Motor neuron (in vitro differentiated cells): Measurements from ENCODE around the gene GALE. TPM values are rescaled to one million over a fixed set of nuclear protein-coding genes. Genes with fewer than 3 reads are reported as not detected.

Source experiments
- ATAC-seq, 8 experiments: fragments of 200-7000 bp; cut with Tn5 transposase; replicated peaks in 6 of 8; 2 replicates each; pipeline ENCODE4 v1.8.0; 2021; ENCODE audit warnings: mild to moderate bottlenecking in 8 of 8, moderate library complexity in 8 of 8
- H3K27ac ChIP-seq, 2 donors: fragments of 250-450 bp; sonication (Bioruptor Pico); 2 replicates each; pipeline ENCODE4 v1.9.0; 2021; ENCODE audit warnings: antibody characterized with exemption in 2 of 2, mild to moderate bottlenecking in 2 of 2, moderate library complexity in 1 of 2
- H3K4me1 ChIP-seq, 2 donors: fragments of 250-450 bp; sonication (Bioruptor Pico); replicated peaks in 1 of 2; 2 replicates each; pipeline ENCODE4 v1.6.1; 2021; ENCODE audit warnings: antibody characterized with exemption in 2 of 2, mild to moderate bottlenecking in 2 of 2, moderate library complexity in 1 of 2
- H3K4me3 ChIP-seq, 5 donors: fragments of 250-450 bp; sonication (Bioruptor Pico); 2 replicates each; pipeline ENCODE4 v1.9.0; 2021; ENCODE audit warnings: antibody characterized with exemption in 5 of 5, mild to moderate bottlenecking in 5 of 5, moderate library complexity in 4 of 5
- WGBS, 10 experiments: fragments of 450-650 bp; shearing (Covaris generic); methylation state at CpG; one replicate each; pipeline ENCODE4 v1.0.0; 2022; 5-methylcytosine and 5-hydroxymethylcytosine counted together
- in situ Hi-C, 9 experiments: fragments of 400-800 bp; cut with MboI; loops; one replicate each; pipeline ENCODE4 v1.15.0; 2021; ENCODE audit warnings: low sequenced_read_pairs in 9 of 9, low pct_unique_long_range_greater_than_20kb in 2 of 9; ENCODE audit not compliant: unreplicated experiment in 9 of 9
- total RNA-seq, 8 experiments: library from RNA; unstranded; fragments of 300-600 nt; gene quantifications; 2 replicates each; pipeline versions ENCODE4 v1.2.3 to v1.2.4, GENCODE V29; 2022

Gene GALE
- total RNA-seq, 8 experiments from 2014 or later = 18.2 to 57.1 (median 44.3) TPM

GRCh38 chr1:23777979-23778814 is 22.4 kb downstream of the GALE start, which contains the start of gene PITHD1:
Gene PITHD1, plus strand, starts transcription at chr1:23778418. Its CDS starts 98 bp downstream, at chr1:23778516.
- peaks cover 14 to 22% of the 10 kb centered on the region in 2 donors for H3K4me1 ChIP-seq
- 0 to 2% (median 0%) methylated on average over 1 to 29 of the region's 91 CpGs; no CpG with 5 or more reads in 6 of the 10 experiments for WGBS, 10 experiments
- H3K4me3 ChIP-seq = peak within 1 kb of the TSS; percentile 84 to 100 (median 99)
- H3K27ac ChIP-seq = peak within 1 kb of the TSS; percentile 69 to 87
- peak; percentile 74 to 90 (median 87) for ATAC-seq
- in situ Hi-C loops = no loop called here

DNA sequence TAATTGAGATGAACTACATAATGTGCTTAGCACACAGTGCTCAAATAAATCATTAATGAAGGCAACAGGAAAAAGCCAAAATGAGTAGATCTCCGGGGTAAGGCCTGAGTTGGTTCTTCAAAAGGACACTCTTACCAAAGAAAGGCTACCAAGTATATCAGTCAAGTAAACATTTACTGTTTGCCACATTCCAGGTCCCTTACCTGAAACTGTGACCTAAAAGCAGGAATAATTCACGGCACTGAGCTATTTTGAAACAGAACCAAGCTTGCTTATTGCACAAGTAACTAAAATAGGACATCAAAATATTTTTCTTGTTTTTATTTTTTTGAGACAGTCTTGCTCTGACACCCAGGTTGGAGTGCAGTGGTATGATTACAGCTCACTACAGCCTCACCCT is 24.3 kb downstream of the GALE start:
- H3K27ac ChIP-seq = no peak overlapping the region
- WGBS, 10 experiments = 70 to 100% (median 100%) methylated on average over 1 to 2 of the region's 2 CpGs; no CpG with 5 or more reads in 2 of the 10 experiments
- no peak for ATAC-seq
- H3K4me1 ChIP-seq = peaks cover 14 to 24% of the 10 kb centered on the region in 2 donors
- H3K4me3 ChIP-seq = no peak overlapping the region
- in situ Hi-C loops = no loop called here

GRCh38 chr1:23774174-23774880 is 26.2 kb downstream of the GALE start:
- Histone ChIP-seq H3K4me1 (peaks cover 9 to 17% of the 10 kb centered on the region in 2 donors), H3K4me3 (no peak overlapping the region), H3K27ac (no peak overlapping the region)
- WGBS, 10 experiments = 0 to 88% (median 71%) methylated on average over 1 to 6 of the region's 6 CpGs
- in situ Hi-C loops = no loop called here
- ATAC-seq = no peak

DNA sequence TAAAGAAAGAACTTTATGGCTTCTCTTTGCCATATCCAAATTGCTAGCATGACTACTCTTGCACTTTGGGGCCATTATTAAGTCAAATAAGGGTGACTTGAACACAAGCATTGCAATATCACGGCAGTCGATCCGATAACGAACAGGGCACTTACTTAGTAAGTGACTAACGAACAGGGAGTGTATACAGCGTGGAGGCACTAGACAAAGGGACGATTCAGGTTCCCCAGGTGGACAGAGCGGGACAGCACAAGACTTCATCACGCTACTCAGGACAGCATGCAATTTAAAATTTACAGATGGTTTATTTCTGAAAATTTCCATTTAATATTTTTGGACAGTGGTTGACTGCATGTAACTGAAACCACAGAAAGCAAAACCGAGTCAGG is 27.7 kb downstream of the GALE start:
- 7 to 100% (median 78%) methylated on average over 2 to 10 of the region's 10 CpGs for WGBS, 10 experiments
- in situ Hi-C loops = no loop called here

DNA sequence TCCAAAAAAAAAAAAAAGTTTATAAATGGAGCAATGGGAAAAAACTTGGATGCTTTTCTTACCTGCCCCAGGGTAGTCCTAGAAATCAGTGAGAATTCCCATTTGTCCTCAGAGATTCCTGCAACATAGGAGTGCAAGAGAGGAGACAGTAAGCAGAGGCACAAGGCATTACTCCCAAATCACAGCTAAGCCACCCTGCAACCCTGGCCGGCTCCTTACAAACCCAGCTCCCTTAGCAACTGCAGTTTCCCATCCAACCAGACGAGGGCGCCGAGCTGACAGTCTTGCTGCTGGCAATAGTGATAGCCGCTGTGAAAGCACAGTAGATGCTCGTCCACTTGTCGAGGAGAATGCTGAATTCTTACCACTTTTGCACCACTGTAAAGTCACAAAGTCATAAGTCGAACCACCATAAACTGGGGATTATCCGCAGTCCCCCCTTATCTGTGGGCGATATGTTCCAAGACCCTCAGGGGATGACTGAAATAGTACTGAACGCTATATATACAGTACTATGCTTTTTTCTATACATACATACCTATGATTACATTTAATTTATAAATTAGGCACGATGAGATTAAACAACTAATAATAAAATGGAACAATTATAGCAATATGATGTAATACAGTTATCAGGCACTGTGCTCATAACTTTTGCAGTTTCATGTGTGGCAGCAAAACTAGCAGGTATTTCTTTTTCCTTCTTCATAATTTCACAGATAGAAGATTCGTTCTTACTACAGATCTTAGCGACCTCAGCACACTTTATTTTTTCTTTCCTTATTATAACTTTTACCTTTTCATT is 28.3 kb downstream of the GALE start:
- Histone ChIP-seq H3K4me1 (peaks cover 2 to 9% of the 10 kb centered on the region in 2 donors), H3K27ac (no peak overlapping the region), H3K4me3 (no peak overlapping the region)
- 7 to 36% (median 13%) methylated on average over 3 to 14 of the region's 14 CpGs for WGBS, 10 experiments
- in situ Hi-C loops = no loop called here
- ATAC-seq = peak; percentile 90 to 99 (median 96)

More for the DNA sequence above, 27.7 kb downstream of the GALE start:
- no peak overlapping the region for H3K4me3 ChIP-seq
- peaks cover 6 to 12% of the 10 kb centered on the region in 2 donors for H3K4me1 ChIP-seq
- no peak overlapping the region for H3K27ac ChIP-seq
- no peak for ATAC-seq

DNA sequence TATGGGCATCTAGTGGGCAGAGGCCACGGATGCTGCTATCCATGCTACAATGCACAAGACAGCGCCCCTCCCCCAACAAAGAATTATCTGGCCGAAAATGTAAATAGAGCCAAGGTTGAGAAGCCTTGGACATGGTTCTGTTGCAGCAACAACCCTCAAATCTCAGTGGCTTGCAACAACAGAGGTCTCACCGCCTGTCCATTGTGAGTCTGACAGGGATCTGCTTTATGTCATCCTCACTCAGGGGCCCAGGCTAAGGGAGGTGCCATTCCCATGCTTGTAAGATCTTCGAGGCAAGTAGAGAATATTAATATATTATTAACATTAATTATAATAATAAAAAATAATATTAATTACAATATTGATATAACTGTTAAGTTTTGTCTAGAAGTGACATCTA is 31.8 kb downstream of the GALE start:
- no peak overlapping the region for H3K27ac ChIP-seq
- 57 to 100% (median 86%) methylated on average over 1 to 5 of the region's 5 CpGs; no CpG with 5 or more reads in 1 of the 10 experiments for WGBS, 10 experiments
- peaks cover 0 to 2% of the 10 kb centered on the region in 2 donors for H3K4me1 ChIP-seq
- no peak overlapping the region for H3K4me3 ChIP-seq
- in situ Hi-C loops = no loop called here
- no peak for ATAC-seq

GRCh38 chr1:23763041-23763577 is 37.4 kb downstream of the GALE start:
- 14 to 100% (median 77%) methylated on average over 1 to 7 of the region's 7 CpGs for WGBS, 10 experiments
- Histone ChIP-seq H3K27ac (no peak overlapping the region), H3K4me1 (no peaks in the 10 kb centered on the region), H3K4me3 (no peak overlapping the region)
- in situ Hi-C loops = no loop called here
- ATAC-seq = peak in 3 of 8 experiments; percentile 38 to 90 (median 85)

DNA sequence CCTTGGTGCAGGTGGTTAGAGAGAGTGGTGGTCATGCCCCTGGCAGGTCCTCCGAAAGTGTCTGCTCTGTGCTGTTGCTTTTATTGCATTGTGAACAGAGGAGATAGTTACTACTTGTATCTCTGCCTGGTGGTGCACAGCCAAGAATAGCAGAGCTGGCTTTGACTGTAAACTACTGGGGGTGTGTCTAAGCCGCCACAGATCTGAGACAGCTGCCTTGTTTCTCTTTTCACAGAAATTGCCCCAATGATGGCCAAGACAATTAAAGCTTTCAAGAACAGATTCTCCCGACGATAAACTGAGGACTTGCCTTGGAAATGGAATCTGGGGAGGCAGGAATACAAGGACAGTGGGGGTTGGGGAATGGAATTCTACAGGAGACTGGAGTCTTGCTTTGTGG is 41.3 kb downstream of the GALE start:
- no peak overlapping the region for H3K27ac ChIP-seq
- ATAC-seq = peak in 4 of 8 experiments; percentile 33 to 48 (median 36)

GRCh38 chr1:23757812-23758211 is 42.7 kb downstream of the GALE start:
- ATAC-seq = no peak
- in situ Hi-C loops = no loop called here
- Histone ChIP-seq H3K27ac (no peak overlapping the region), H3K4me3 (no peak overlapping the region), H3K4me1 (no peaks in the 10 kb centered on the region)
- 90 to 100% (median 100%) methylated on average over 1 of the region's 1 CpG; no CpG with 5 or more reads in 5 of the 10 experiments for WGBS, 10 experiments

More for the DNA sequence above, 41.3 kb downstream of the GALE start:
- in situ Hi-C loops = no loop called here
- H3K4me3 ChIP-seq = no peak overlapping the region
- H3K4me1 ChIP-seq = no peaks in the 10 kb centered on the region
- 57 to 100% (median 79%) methylated on average over 1 to 4 of the region's 4 CpGs; no CpG with 5 or more reads in 2 of the 10 experiments for WGBS, 10 experiments

GRCh38 chr1:23756676-23757075 is 43.9 kb downstream of the GALE start:
- in situ Hi-C loops = no loop called here
- Histone ChIP-seq H3K27ac (no peak overlapping the region), H3K4me3 (no peak overlapping the region), H3K4me1 (no peaks in the 10 kb centered on the region)
- WGBS, 10 experiments = 93 to 100% (median 94%) methylated on average over 3 of the region's 3 CpGs; no CpG with 5 or more reads in 6 of the 10 experiments
- ATAC-seq = peak in 3 of 8 experiments; percentile 30 to 45 (median 32)

DNA sequence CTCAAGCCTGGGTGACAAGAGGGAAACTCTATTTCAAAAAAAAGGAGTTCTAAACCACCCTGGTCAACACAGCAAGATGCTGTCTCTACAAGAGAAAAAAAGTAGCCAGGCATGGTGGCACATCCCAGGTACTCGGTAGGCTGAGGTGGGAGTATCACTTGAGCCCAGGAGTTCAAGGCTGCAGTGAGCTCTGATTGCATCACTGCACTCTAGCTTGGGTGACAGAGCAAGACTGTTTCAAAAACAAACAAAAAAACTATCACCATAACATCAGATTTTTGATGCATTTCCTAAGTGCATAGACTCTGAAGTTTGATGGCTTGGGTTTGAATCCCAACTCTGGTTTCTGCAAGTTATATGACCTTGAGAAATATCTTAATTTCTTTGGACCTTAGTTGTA is 47.6 kb downstream of the GALE start:
- H3K4me3 ChIP-seq = no peak overlapping the region
- ATAC-seq = no peak
- no peaks in the 10 kb centered on the region for H3K4me1 ChIP-seq
- in situ Hi-C loops = no loop called here
- 100% methylated on average over 1 of the region's 1 CpG; no CpG with 5 or more reads in 7 of the 10 experiments for WGBS, 10 experiments
- H3K27ac ChIP-seq = no peak overlapping the region

GRCh38 chr1:23751815-23752200 is 48.7 kb downstream of the GALE start:
- Histone ChIP-seq H3K27ac (no peak overlapping the region), H3K4me1 (no peaks in the 10 kb centered on the region), H3K4me3 (no peak overlapping the region)
- in situ Hi-C loops = no loop called here
- no peak for ATAC-seq
- 70 to 100% (median 93%) methylated on average over 2 to 4 of the region's 4 CpGs; no CpG with 5 or more reads in 1 of the 10 experiments for WGBS, 10 experiments
